HepG2 (cell line): ENCODE results near the gene ZBTB32. TPM values are rescaled to one million over a fixed set of nuclear protein-coding genes. Genes with fewer than 3 reads are reported as not detected.

Source experiments
- ATF7-NPFF ChIP-seq: sonication (generic); formaldehyde crosslinking; IDR thresholded peaks from 2 replicates; pipeline ENCODE4 v1.8.1; 2023; ENCODE audit warnings: mild to moderate bottlenecking, low read depth, missing genetic modification reagents, moderate library complexity
- CREB1 ChIP-seq, 2 experiments: fragments of 450-650 bp in 1 of 2; IDR thresholded peaks; 2 replicates each; pipeline ENCODE4 v1.6.1; 2016 to 2017; ENCODE audit warnings: control low read depth in 1 of 2, mild to moderate bottlenecking in 1 of 2, missing compliant biosample characterization in 1 of 2, missing genetic modification characterization in 1 of 2
- ZMYM4 ChIP-seq: sonication (generic); formaldehyde crosslinking; IDR thresholded peaks from 2 replicates; pipeline ENCODE4 v1.8.1; 2023; ENCODE audit warnings: mild to moderate bottlenecking, missing genetic modification reagents
- ZNF207 ChIP-seq: fragments of 450-650 bp; IDR thresholded peaks from 2 replicates; pipeline ENCODE4 v1.6.1; 2016; ENCODE audit warnings: antibody characterized with exemption, borderline replicate concordance
- ZNF256 ChIP-seq: sonication (generic); formaldehyde crosslinking; conservative IDR thresholded peaks from 2 replicates; pipeline ENCODE4 v1.4.0; 2020; ENCODE audit warnings: missing genetic modification reagents
- ZNF556 ChIP-seq: sonication (generic); formaldehyde crosslinking; IDR thresholded peaks from 2 replicates; pipeline ENCODE4 v1.4.0; 2020; ENCODE audit warnings: mild to moderate bottlenecking, missing genetic modification reagents, borderline replicate concordance
- ZNF780A ChIP-seq: sonication (generic); formaldehyde crosslinking; IDR thresholded peaks from 2 replicates; pipeline ENCODE4 v1.8.0; 2022; ENCODE audit warnings: mild to moderate bottlenecking, missing genetic modification reagents, moderate library complexity
- polyA plus RNA-seq, 8 experiments: library from polyadenylated mRNA; depleted of rRNA in 3 of 8; stranded (reverse) in 7 of 8; unstranded in 1 of 8; fragments of >200 nt; fragmentation: Illumina TruSeq in 4 of 8; extraction: Trizol in 4 of 8; gene quantifications; 2 replicates each; pipeline versions ENCODE4 v1.2.1 to v1.2.3, GENCODE V29; 2011 to 2016; ENCODE audit warnings: low read depth in 4 of 8, missing spikeins in 1 of 8, mixed read lengths in 1 of 8; ENCODE audit not compliant: insufficient read depth in 1 of 8
- total RNA-seq, 5 experiments: library from RNA; depleted of rRNA; stranded (reverse); fragments of >200 nt; fragmentation: Illumina TruSeq; extraction: Trizol; gene quantifications; 2 replicates each; pipeline ENCODE4 v1.2.3, GENCODE V29; 2016; ENCODE audit warnings: low read depth in 1 of 5
- TF ChIP-seq, protein P1 (sequence below): sonication (generic); formaldehyde crosslinking; IDR thresholded peaks from 2 replicates; pipeline ENCODE4 v1.4.0; 2020; ENCODE audit warnings: low read depth, missing genetic modification reagents
- TF ChIP-seq, protein P2 (sequence below): sonication (generic); formaldehyde crosslinking; IDR thresholded peaks from 2 replicates; pipeline ENCODE4; 2020; ENCODE audit warnings: missing genetic modification reagents, mild to moderate bottlenecking, borderline replicate concordance
- TF ChIP-seq, protein P3 (sequence below): IDR thresholded peaks from 2 replicates; pipeline ENCODE4 v1.6.1; 2016; ENCODE audit warnings: low read depth, borderline replicate concordance
- TF ChIP-seq, protein P4 (sequence below): sonication (generic); formaldehyde crosslinking; IDR thresholded peaks from 2 replicates; pipeline ENCODE4 v1.5.1; 2020; ENCODE audit warnings: missing genetic modification reagents, mild to moderate bottlenecking, borderline replicate concordance
- TF ChIP-seq, protein P5 (sequence below): IDR thresholded peaks from 2 replicates; pipeline ENCODE4 v1.6.1; 2018; ENCODE audit warnings: missing genetic modification reagents

The ZBTB32 gene
- total and polyA plus RNA-seq, 2 of the 13 experiments (the other 11 are each of a cell fraction or from before 2014, with no cell fraction given), result not detected

GRCh38 chr19:35757749-35758608 lies 53.6 kb downstream of the ZBTB32 start, which contains the start of gene PROSER3 (continued):
- TF ChIP-seq, protein P1, sequence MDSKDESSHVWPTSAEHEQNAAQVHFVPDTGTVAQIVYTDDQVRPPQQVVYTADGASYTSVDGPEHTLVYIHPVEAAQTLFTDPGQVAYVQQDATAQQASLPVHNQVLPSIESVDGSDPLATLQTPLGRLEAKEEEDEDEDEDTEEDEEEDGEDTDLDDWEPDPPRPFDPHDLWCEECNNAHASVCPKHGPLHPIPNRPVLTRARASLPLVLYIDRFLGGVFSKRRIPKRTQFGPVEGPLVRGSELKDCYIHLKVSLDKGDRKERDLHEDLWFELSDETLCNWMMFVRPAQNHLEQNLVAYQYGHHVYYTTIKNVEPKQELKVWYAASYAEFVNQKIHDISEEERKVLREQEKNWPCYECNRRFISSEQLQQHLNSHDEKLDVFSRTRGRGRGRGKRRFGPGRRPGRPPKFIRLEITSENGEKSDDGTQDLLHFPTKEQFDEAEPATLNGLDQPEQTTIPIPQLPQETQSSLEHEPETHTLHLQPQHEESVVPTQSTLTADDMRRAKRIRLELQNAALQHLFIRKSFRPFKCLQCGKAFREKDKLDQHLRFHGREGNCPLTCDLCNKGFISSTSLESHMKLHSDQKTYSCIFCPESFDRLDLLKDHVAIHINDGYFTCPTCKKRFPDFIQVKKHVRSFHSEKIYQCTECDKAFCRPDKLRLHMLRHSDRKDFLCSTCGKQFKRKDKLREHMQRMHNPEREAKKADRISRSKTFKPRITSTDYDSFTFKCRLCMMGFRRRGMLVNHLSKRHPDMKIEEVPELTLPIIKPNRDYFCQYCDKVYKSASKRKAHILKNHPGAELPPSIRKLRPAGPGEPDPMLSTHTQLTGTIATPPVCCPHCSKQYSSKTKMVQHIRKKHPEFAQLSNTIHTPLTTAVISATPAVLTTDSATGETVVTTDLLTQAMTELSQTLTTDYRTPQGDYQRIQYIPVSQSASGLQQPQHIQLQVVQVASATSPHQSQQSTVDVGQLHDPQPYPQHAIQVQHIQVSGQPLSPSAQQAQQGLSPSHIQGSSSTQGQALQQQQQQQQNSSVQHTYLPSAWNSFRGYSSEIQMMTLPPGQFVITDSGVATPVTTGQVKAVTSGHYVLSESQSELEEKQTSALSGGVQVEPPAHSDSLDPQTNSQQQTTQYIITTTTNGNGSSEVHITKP, result no peak
- TF ChIP-seq ZNF207 (no peak), ATF7-NPFF (CRISPR knock-in tag) (no peak), ZNF556 (CRISPR knock-in tag) (no peak), CREB1 (IDR thresholded peaks at IDR 0.05) (peak; percentile 78), CREB1 (CRISPR knock-in tag; IDR thresholded peaks at IDR 0.05) (peak; percentile 87), ZMYM4 (CRISPR knock-in tag) (no peak), ZNF256 (CRISPR knock-in tag) (no peak), ZNF780A (CRISPR knock-in tag) (no peak)
- TF ChIP-seq, protein P2, sequence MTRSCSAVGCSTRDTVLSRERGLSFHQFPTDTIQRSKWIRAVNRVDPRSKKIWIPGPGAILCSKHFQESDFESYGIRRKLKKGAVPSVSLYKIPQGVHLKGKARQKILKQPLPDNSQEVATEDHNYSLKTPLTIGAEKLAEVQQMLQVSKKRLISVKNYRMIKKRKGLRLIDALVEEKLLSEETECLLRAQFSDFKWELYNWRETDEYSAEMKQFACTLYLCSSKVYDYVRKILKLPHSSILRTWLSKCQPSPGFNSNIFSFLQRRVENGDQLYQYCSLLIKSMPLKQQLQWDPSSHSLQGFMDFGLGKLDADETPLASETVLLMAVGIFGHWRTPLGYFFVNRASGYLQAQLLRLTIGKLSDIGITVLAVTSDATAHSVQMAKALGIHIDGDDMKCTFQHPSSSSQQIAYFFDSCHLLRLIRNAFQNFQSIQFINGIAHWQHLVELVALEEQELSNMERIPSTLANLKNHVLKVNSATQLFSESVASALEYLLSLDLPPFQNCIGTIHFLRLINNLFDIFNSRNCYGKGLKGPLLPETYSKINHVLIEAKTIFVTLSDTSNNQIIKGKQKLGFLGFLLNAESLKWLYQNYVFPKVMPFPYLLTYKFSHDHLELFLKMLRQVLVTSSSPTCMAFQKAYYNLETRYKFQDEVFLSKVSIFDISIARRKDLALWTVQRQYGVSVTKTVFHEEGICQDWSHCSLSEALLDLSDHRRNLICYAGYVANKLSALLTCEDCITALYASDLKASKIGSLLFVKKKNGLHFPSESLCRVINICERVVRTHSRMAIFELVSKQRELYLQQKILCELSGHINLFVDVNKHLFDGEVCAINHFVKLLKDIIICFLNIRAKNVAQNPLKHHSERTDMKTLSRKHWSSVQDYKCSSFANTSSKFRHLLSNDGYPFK (CRISPR knock-in tag), result no peak
- TF ChIP-seq, protein P3, sequence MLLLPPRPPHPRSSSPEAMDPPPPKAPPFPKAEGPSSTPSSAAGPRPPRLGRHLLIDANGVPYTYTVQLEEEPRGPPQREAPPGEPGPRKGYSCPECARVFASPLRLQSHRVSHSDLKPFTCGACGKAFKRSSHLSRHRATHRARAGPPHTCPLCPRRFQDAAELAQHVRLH (CRISPR knock-in tag), result peak; percentile 58; the same call in 1 of the 2 replicates
- TF ChIP-seq, protein P4, sequence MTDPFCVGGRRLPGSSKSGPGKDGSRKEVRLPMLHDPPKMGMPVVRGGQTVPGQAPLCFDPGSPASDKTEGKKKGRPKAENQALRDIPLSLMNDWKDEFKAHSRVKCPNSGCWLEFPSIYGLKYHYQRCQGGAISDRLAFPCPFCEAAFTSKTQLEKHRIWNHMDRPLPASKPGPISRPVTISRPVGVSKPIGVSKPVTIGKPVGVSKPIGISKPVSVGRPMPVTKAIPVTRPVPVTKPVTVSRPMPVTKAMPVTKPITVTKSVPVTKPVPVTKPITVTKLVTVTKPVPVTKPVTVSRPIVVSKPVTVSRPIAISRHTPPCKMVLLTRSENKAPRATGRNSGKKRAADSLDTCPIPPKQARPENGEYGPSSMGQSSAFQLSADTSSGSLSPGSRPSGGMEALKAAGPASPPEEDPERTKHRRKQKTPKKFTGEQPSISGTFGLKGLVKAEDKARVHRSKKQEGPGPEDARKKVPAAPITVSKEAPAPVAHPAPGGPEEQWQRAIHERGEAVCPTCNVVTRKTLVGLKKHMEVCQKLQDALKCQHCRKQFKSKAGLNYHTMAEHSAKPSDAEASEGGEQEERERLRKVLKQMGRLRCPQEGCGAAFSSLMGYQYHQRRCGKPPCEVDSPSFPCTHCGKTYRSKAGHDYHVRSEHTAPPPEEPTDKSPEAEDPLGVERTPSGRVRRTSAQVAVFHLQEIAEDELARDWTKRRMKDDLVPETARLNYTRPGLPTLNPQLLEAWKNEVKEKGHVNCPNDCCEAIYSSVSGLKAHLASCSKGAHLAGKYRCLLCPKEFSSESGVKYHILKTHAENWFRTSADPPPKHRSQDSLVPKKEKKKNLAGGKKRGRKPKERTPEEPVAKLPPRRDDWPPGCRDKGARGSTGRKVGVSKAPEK, result no peak
- TF ChIP-seq, protein P5, sequence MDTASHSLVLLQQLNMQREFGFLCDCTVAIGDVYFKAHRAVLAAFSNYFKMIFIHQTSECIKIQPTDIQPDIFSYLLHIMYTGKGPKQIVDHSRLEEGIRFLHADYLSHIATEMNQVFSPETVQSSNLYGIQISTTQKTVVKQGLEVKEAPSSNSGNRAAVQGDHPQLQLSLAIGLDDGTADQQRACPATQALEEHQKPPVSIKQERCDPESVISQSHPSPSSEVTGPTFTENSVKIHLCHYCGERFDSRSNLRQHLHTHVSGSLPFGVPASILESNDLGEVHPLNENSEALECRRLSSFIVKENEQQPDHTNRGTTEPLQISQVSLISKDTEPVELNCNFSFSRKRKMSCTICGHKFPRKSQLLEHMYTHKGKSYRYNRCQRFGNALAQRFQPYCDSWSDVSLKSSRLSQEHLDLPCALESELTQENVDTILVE (CRISPR knock-in tag), result peak; percentile 62; the same call in 1 of the 2 replicates
